Measurements from ENCODE around the gene BAIAP2.

The BAIAP2 gene

DNA sequence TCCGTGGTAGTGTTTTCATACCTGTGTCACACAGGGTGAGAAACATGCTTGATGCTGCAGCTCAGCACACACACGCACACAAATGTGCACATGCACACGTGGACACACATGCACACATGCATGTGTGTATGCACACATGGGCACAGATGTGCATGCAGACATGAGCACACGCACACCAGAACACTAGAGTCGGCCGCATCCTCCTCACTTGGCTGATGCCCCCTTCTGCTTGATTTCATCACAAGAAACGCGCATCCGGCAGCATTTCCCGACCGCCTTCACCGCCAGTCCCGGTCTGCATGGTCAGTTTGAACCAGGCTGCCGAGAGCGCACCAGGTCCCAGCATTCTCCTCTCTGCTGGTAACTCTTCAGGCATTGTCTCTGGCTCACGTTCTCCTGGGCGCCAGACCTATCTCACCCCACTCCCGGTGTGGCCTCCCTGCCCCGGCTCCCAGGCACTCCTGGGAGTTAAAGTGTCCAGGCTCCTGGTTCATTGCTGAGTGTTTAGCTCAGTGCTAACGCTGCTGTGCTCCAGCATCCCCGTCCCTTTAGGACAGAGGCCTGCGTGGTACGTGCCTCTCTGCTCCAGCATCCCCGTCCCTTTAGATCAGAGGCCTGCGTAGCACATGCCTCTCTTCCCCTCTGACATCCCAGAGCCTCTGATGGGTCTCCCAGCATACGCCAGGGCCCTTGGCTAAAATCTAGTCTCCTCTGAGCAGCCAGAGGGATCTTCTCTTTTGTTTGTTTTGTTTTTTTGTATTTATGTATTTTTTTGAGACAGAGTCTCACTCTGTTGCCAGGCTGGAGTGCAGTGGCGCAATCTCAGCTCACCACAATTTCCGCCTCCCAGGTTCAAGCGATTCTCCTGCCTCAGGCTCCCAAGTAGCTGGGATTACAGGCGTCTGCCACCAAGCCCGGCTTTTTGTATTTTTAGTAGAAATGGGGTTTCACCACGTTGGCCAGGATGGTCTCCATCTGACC lies 16.0 kb downstream of the BAIAP2 start:
- DNase-seq (ENCODE audit: low read depth in 2 of 2), result no peak

- no peak for DNase-seq (ENCODE audit: low read depth in 2 of 2)
These were observed 17.4 kb downstream of the BAIAP2 start for GRCh38 chr17:81052199-81052997.

DNA sequence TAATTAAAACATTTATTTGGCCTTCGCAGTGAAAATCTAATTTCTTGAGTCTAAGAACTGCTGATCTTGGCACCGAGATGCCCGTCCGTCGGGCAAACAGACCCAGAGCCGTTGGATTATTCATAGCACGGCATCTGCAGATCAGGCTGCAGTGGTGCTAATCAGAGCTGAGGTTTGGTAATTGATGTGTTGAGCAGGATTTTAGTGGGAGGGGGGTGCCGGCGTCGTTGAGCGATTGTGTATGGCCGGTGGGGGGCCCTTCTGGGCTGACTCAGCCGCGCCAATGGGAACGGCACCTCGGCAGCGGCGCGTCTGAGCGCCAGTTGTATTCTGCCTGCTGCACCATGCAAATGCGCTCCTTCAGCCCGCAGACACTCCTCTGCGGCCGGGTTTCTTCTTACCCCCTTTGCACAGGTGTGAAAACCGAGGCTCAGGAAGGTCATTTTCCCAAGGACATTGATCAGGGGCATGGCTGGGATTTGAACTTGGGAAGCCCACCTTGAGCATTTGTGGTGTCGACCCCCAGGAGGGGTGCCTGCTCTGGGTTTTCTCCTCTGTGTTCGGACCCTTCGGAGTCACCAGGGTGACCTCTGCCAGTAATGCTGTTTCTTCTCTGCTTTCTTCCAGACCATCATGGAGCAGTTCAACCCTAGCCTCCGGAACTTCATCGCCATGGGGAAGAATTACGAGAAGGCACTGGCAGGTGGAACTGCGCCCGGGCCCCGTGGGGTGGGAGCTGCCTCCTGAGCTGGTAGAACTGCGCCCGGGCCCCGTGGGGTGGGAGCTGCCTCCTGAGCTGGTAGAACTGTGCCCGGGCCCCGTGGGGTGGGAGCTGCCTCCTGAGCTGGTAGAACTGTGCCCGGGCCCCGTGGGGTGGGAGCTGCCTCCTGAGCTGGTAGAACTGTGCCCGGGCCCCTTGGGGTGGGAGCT lies 18.4 kb downstream of the BAIAP2 start:
- no peak for DNase-seq (ENCODE audit: low read depth in 2 of 2)

DNA sequence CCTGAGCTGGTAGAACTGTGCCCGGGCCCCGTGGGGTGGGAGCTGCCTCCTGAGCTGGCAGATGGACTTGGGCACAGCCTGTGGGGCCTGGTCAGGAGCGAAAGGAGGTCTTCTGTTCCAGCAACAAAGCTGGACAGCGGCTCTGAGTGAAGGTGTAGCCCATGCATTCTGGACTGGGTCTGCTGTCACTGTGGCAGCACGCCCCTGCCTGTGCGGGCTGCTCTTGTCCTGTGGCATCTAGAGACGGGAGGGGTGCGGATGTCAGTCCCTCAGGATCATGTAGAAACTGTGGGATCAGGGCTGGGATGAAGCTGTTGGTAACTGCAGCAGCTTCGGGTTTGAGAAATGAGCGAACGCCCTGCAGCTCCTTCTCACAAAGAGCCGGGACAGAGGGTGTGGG lies 19.4 kb downstream of the BAIAP2 start:
- DNase-seq (ENCODE audit: low read depth in 2 of 2), result no peak

DNA sequence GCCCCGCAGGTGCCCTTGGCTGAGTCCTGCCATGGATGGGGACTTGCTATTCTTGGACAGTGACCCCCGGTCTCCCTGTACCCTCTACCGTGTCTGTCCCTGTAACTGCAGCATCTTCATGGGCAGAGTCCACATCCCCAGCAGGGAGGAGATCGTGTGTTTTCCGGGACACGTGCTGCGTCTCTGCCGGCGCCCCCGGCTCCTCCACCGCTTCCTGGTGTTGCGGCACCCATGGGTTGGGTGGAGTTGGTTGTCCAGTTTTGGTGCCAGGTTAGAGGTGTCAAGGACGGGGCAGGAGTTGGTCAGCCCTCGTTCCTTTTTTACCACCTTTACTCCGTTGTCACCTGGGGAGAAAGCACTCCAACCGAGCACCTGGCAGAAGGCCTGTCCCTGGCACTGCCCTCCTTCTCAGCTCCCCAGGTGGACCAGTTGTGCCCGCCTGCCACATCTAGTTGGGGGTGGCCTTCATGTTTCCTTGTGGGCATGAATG lies 20.0 kb downstream of the BAIAP2 start:
- no peak for DNase-seq (ENCODE audit: low read depth in 2 of 2)

DNA sequence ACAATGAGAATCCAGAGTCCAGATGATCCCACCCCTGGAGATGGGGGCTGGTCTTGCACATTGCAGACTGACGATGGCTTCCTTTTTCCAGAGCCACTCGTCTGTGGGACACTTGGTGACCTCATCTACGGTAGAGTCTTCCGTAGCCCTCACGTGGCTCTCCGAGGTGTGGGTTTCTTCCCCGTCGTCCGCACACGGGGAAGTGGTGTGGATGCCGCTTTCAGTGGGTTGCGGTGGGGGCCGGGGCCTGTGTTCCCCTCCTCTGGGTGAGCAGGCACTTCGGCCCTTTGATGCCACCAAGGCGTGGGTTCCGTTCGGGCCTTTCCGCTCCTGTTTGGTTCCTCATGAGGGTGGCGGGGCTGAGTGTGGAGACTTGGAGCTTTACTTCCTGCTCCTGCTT lies 21.4 kb downstream of the BAIAP2 start:
- no peak for DNase-seq (ENCODE audit: low read depth in 2 of 2)

DNA sequence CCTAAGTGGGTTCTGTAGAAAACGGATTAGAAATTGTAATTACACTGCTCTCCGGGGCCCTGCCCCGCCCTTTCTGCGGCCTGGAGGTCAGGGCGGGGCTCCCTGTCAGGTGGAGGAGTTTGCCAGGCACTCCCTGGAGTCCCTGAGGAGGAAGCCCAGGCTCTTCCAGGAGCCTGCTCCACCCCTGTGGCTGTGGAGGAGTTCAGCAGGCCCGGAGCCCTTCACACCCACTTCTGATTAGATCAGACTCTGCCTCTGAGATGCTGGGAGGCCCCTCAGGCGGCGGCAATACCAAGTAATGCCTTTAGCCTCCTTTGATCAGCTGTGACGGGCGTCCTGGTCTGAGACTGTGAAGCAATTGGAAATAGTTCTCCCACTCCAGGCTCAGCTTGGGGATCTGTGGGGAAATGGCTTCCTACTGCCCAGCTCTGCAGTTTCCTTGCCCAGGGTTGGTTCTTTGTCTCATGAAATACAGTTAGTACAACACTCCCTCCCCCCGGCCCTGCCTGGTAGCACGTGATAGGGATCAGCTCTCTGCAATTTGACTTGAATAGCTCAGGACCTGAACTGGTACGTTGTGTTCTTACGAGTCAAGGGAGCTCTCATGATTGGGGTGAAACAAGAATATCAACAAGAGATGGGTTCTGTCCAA lies 22.3 kb downstream of the BAIAP2 start:
- no peak for DNase-seq (ENCODE audit: low read depth in 2 of 2)

DNA sequence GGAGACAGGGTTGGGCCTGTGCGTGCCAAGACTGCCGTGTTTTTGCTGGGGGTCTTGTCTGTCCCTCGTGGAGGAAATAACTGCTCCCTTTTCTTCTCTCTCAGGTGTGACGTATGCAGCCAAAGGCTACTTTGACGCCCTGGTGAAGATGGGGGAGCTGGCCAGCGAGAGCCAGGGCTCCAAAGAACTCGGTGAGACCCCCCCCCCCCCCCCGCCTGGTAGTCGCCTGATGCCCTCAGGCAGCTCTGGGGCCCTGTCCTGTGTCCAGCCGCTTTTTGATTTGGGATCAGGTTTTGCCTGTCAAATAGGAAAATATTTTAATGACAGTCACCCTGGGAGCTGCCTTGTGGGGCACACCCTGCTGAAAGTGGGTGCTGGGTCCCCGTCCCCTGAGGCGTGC lies 22.8 kb downstream of the BAIAP2 start:
- DNase-seq (ENCODE audit: low read depth in 2 of 2), result no peak

DNA sequence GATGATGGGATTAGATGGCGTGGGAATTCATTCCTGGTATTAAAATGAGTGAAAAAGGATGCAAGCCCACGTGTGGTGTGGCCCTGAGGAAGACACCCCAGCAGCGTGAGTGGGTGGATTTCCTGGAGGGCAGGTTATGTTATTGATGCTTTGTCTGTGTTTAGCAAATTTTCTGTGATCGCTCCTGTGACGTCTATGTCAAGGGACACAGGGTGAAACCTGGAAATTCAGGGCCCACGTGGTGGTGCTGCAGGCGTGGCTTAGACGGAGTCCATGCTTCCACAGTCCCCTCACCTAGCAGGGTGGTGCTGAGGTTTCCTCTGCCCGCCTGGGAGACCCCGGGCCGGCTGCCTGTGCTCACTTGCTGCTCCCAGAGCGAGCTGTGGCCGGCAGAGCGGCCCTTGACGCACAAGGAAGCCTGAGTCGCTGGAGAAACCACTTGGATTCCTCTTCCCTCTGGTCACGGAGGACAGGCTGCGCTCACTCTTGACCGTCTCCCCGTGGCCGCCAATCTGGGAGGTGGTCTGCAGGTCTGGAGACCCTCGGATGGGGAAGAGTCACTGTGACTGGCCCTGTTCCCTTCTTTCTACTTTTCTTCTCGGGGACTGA lies 23.4 kb downstream of the BAIAP2 start:
- no peak for DNase-seq (ENCODE audit: low read depth in 2 of 2)

- DNase-seq (ENCODE audit: low read depth in 2 of 2), result no peak
These were observed 24.1 kb downstream of the BAIAP2 start for GRCh38 chr17:81059026-81059425.

- DNase-seq (ENCODE audit: low read depth in 2 of 2), result no peak
These were observed 25.5 kb downstream of the BAIAP2 start for GRCh38 chr17:81060416-81060815.

DNA sequence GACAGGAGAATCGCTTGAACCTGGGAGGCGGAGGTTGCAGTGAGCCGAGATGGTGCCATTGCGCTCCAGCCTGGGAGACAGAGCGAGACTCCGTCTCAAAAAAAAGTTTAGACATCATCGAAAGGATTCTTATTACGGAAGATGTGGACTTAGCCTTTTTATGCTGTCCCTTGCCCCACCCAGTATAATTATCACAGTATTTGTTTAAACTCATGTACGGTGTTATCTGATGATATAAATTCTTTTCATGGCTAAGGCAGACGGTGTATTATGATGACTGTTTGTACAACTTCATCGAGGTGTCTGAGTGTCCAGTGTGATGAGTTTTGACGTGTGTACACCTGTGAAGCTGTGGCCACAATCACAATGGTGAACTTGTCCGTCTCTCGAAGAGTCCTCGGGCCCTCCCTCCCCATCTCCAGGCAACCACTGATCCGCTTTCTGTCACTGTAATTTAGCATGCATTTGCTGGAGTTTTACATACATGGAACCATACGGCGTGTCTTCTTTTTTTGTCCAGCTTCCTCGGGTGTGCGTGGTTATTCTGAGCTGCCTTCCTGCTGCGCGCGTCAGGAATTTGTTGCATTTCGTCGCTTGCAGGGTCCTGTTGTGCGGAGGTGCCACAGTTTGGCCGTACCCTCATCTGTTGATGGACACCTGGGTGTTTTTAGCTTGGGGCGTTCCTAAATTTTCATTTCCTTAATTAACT lies 26.2 kb downstream of the BAIAP2 start:
- DNase-seq (ENCODE audit: low read depth in 2 of 2), result no peak

DNA sequence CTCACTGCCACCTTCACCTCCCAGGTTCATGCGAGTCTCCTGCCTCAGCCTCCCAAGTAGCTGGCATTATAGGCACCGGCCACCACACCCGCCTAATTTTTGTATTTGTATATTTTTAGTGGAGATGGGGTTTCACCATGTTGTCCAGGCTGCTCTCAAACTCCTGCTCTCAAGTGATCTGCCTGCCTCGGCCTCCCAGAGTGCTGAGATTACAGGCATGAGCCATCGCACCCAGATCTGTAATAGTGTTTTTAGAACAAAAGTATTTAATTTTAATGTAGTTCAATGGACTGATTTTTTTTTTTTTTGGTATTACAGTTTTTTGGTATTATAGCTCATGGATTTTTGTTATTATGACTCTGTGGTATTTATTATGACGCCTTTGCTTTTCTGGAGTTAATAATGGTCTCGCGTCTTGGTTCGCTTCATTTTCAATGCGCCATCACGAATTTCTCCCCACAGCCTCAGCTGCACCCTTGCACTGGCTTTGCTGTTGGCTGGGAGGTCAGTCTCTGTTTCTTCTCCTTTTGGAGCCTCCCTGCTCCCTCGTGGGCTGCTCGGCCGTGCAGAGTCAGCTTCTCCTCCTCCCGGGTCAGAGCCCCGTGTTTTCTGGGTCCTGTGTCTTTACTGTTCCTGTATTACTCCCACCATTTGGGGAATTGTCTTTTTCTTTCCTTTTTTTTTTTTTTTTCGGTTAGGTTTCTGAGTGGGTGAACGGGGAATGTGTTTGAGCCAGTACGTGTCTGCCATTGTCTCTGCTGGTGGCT lies 27.2 kb downstream of the BAIAP2 start:
- no peak for DNase-seq (ENCODE audit: low read depth in 2 of 2)

DNA sequence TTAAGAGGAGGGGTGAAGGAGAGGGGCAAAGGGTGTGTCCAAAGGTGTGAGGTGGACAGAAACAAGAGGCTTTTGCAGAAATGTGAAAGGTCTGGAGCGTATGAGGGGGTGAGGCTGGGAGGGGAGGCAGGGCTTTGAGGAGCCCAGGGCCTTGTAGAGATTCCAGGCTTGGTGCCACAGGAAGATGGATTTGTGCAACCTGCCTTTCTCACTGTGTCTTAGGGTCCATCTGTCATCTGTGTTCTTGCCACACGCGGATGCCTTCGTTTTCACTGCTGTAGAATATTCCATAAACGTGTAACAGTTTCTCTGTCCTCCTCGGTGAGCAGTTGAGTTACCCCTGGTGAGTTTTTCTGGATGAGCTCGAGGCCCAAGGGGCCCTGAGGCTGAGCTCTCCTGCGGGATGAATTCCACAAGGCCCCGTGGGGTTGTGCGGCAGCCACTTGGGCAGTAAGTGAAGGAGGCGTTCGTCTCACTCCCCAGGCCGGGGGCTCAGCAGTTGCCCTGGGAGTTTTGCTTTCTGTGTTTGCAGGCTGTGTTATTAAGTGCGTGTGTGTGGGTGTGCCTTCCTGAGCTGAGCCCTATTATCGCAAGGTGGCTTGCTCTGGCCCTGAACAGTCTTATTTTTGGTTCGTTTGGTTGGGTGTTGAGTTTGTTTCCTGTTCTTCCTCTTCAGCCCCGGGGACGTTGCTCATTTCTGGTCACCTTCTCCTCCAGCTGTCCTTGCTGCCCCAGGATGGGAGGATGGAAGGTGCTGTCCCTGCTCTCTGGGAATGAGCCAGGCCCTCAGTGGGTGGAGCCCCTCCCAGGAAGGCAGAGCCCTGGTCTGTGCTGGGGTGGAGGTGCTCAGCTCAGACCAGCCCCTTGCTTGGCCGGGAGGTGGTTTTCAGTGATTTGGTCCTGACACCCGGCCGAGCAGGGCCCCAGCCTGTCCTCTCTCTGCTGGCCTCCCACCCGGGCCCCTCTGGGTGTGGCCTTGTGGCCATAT lies 28.4 kb downstream of the BAIAP2 start:
- no peak for DNase-seq (ENCODE audit: low read depth in 2 of 2)

DNA sequence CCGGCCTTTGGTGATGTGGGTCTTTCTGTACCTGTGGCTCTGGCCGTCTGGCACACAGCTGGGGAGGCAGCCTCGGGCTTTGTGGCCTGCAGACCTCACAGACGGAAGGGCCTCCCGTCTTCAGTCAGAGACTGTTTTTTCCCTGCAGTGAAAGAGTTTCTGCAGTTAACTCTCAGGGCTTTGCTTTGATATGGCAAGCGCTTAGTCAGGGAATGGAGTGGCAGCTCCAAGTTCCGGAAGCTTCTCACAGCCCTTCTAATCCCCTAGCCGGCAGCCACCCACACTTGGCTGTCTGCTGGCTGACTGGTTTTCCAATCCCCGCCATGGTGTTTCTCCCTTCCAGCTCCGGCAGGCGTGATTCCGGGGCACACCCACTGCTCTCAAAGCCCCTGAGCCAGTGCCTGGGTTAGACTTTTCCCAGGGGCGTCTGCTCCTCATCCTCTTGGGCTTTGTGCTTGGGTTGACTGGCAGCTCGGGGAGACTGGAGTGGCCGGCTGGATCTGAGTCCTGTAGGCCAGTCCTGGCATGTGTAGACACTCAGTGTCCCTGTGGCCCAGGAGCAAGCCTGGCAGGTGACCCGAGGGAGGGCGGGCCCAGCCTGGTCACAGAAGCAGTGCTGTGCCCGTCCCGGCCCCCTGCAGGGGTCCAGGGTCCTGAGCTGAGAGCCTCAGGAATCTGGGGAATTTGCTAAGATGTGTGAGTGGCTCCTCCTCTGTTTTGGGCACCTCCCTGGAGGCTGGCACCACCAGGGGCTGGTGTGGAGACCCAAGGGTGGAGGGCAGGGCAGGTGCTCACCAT lies 29.9 kb downstream of the BAIAP2 start:
- no peak for DNase-seq (ENCODE audit: low read depth in 2 of 2)

DNA sequence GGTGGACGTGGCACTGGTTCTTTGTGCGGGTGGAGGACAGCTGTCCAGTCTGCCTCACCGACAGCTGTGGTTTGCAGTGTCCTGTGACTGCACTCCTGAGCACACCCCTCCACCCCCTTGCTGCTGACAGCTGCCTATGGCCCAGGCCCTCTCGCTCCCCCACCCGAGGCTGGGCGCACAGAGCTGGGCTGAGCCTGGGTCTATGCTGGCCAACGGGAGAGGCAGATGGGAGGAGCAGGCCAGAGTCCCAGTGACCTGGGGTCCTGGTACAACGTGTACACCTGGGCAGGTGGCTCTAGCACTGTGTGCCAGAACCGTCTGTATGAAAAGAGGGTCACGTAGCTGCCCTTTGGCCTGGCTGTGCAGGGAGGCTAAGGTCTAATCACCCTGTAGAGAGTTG lies 30.5 kb downstream of the BAIAP2 start:
- no peak for DNase-seq (ENCODE audit: low read depth in 2 of 2)

DNA sequence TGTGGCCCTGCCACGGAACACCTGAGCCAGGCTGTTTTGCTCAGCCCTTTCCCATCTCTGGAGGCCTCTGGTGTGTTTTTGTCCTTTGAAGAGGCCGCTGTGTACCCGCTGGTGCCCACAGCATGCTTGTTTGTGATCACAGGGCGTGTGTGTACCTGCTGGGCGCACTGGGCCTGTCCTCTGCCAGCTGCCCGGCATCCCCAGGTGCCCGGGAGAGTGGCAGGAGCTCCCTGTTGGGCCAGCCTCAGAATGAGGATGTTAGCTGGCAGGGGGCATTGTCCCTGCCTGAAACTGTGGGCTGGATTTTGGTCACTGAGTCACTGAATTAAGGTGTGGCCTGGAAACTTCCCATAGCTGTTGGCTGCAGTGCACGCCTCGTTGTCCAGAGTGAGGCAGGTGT lies 31.1 kb downstream of the BAIAP2 start:
- DNase-seq (ENCODE audit: low read depth in 2 of 2), result no peak

Data from stimulated activated CD8-positive, alpha-beta memory T cell treated with anti-CD3 and anti-CD28 coated beads, Interleukin-7, amount 100 ng/mL, for 4 hours (primary cell).